GM21390 (cell line): ENCODE data around the gene LRRK2.
A peak's percentile ranks its signal among the peaks of the same experiment; 100 is the strongest.

Source experiments
- ATAC-seq: cut with Tn5 transposase; IDR thresholded peaks from one replicate; pipeline ENCODE4 v1.9.1; 2021; ENCODE audit not compliant: unreplicated experiment

Gene LRRK2

DNA sequence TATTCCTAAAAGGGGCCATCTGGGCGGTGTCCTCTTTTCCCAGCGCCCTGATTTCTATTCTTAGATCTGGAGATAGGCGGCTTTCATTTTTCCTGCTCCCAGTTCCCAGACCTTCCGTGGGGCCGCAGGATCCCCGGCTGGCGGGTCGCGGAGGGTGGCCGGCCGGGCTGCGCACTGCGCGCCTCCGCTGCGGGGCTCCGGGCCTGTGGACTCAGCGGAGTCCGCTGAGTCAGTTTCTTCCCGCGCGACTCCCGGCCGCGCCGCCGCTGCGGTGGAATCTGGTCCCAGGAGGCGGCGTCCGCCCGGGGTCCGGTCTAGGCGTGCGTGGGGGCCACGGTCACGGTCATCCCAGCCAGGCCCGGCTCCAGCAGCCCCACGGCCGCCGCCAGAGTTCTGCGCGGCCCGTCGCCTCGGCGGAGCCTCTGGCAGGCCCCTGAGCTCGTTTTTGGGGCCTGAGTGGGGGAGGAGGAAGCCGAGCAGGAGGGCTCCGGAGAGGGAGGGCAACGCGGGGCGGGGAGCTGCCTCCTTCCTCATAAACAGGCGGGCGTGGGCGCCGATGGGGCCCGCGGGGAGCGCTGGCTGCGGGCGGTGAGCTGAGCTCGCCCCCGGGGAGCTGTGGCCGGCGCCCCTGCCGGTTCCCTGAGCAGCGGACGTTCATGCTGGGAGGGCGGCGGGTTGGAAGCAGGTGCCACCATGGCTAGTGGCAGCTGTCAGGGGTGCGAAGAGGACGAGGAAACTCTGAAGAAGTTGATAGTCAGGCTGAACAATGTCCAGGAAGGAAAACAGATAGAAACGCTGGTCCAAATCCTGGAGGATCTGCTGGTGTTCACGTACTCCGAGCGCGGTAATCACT, at the start of gene LRRK2:
Gene LRRK2 (plus strand): TSS at position 559 of the 853 bp plus-strand sequence. CDS start 135 bp downstream, at position 694.
- ATAC-seq: peak; percentile 46

DNA sequence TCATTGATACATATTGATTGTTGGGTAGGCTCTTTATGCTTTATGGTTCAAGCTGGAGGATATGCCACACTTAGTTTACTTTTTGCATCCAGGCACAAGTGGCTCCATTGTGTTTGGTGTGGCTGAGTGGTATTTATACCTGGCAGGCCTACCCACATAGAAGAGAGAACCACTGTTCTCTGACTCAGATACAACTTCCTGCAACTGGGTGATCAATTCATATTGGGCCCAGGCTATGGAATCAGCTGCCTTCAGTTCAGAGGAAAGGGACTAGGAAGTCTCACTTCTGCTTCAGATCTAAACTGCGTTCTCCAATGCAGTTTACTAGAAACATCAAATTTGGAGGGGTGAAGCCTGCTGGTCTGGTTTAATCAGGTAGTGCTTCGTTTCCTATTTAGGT, 49.8 kb upstream of the LRRK2 start:
- no peak for ATAC-seq

DNA sequence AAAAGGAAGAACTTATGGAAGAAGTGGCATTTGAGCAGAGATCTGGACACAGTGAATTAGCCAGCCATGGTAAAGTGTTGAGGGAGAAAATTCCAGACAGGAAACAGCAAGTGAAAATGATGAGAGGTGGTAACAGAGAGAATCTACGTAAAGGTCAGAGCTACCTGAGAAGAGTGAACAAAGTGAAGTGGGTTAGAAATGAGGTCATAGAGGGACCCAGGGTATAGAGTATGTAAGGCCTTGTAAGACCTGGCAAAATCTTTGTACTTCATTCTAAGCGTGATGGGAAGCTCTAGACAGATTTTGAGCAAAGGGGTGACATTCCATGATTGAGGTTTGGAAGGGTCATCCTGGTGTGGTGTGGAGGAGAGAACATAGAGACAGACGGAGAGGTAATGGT, 49.3 kb upstream of the LRRK2 start:
- no peak for ATAC-seq

DNA sequence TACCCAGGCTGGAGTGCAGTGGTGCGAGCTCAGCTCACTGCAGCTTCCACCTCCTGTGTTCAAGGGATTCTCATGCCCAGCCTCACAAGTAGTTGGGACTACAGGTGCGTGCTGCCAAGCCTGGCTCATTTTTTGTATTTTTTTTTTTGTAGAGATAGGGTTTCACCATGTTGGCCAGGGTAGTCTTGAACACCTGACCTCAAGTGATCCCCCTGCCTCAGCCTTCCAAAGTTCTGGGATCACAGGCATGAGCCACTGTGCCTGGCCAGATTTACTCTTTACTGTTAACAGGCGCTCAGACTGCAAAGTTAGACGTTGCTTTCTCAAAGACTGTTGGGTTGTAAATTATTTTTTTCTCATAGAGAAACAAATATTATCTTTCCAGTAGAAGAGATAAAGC, 46.1 kb upstream of the LRRK2 start:
- no peak for ATAC-seq

DNA sequence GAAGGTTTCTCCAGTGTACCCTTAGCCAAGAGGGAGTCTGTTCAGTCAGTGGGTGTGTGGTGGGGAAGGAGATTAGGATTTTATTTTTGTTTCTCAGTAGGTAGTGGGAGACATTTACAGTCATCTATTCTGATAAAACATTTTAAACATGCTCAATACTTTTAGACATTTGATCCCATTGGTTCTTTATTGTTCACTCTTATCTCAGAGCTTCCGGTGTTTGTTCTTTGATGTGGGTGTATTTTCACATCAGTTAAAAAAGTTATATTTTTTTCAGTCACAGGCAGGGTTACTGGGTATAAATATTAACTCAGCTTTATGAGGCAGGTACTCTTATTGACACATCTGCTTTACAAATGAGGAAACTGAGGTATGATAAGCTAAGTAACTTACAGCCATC, 43.3 kb upstream of the LRRK2 start:
- no peak for ATAC-seq

DNA sequence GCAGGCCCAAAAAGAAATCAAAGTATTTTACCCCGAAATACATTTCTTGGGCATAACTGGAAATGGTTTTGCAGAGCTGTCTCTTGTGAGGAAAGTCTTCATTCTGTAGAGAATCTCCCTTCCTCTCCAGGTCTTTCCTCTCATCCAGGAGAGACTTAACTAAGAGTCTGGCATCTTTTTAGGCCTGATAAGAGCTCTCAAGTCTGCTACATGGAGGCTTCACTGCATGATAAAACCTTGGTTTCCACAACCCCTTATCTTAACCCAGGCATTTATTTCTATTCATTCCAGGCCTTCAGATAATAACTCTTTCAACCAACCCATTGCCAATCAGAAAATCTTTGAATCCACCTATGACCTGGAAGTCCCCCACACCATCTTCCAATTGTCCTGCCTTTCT, 41.1 kb upstream of the LRRK2 start:
- ATAC-seq: no peak

DNA sequence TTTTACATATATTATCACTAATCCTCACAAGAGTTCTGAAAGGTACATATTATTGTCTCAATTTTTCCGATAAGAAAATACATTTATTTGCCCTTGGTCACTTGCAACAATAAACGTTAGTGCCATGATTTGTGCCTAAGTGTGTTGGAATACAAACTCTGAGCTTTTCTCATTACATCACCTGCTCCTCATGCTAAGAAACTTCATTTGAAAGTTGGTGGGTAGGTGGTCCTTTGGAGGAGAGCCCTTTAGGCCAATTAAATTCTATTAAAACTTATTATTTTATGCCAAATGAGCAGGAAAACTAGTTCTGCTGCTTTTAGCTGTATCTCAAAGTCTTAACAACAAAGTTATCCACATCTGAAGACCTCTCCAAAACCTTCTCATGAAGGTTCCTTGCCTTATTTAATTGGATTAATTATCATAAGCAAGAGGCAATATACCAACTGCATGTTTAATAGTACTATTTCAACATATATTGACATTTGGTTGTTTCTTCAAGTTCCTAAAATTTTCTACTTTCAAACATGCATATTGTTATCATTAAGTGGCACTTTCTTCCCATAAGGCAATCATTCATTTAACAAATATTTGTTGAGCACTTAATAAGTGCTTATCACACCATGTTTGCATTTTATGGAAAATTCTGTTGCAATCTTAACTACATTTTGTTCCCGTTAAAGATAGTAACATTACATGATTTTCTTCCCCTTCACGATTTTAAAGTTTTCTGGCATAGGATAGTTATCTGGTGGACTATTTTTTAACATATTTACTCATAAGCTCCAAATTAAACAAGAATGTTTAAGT, 40.1 kb upstream of the LRRK2 start:
- ATAC-seq: no peak

DNA sequence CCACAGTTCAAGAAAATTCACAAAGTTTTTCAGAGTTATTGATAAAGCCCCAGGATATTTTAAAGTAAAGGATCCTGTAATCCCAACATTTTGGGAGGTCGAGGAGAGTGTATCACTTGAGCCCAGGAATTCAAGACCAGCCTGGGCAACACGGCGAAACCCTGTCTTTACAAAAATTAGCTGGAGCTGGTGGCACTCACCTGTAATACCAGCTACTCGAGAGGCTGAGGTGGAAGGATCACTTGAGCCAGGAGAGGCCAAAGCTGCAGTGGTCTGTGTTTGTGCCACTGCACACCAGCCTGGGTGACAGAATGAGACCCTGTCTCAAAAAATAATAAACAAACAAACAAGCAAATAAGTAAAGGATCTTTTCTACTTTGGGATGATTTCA, 39.5 kb upstream of the LRRK2 start:
- no peak for ATAC-seq

DNA sequence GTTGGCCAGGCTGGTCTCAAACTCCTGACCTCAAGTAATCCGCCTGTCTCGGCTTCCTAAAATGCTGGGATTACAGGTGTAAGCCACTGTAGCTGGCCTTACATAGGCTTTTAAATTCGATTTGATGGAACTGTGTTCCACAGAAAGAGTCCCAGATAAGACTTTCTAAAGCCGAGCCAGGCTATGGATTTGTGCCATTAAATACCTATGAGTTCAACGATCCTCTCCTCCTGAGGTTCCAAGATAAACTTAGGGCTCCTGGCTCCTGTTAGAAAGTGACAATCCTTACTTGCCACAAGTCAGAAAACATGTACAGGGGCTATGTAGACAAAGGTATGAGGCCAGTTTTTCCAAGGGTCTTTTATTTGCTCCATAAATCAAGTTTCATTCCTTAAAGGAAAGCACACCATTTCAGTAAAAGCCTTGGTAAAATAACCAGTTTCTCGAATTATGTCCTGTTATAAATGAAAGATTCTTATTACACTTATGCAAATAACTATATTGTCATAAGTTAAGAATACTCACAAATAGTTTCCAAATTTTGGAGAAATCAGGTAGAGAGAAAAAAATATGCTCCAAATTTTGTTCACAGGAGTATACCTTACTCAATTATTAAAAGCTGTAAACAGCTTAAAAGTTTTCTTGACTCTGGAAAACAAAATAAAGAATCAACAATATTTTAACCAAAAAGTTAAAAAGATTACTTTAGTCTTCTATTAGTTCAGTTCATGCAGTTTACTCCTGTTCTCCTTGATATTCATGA, 36.1 kb upstream of the LRRK2 start:
- ATAC-seq: no peak

DNA sequence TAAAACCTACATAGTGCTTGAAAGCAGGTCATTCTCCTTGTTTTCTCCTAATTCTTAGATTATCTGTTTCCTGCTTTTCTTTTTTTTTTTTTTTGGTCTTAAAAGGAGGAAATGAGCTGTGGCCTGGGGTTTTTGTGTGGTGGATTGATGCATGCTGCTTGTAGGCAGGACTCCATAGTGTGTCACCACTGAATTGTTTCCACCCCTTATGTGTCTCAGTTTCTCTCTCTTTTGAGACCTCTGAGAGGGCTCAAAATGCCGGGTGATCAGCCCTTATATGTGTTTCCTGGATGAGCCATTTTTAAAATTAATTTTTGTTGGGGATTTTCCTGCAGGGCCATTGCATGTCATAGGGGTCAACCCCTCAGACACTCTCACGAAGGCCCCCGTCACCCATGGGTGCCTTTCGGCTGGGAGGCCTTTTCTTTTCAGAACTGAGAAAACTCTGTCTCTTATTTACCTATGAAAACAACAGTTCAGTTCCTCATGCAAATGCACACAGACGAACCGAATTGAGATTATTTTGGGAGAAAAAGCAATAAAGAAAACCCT, 32.0 kb upstream of the LRRK2 start:
- ATAC-seq: peak; percentile 98

DNA sequence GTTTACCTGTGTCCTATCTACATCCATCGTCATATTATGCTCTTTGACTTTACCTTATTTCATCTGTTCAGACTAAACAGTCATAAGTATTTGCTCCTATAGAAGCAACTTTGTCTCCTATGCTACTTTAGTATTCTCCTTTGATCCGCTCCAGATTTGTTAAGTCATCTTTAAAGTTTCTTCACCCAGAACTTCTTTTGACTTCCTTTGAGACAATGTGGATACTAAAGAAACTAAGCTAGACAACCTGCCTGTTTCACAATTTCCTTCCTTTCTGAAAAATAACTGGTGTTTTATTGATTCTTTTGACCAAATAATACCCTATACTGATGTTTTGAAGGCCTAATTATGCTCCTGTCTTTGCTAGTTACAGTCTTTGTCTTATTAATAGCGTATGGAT, 30.0 kb upstream of the LRRK2 start:
- ATAC-seq: no peak

DNA sequence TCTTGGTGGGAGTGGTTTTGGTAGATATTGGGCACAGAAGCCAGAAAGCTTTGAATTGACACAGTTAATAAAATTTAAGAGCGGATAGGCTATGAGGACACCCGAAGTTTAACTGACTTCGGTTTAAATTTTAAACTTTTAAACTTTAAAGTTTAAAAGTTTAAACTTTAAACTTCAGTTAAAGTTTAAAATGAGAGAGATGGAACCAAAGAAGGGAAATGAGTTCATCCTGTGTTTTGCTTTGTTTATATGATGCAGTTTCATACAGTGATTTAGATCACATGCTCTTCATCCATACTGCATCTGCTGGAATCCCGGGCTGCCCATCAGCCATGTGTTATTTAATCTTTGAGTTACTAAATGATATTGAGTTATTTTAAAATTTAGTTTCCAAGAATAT, 27.2 kb upstream of the LRRK2 start:
- no peak for ATAC-seq

DNA sequence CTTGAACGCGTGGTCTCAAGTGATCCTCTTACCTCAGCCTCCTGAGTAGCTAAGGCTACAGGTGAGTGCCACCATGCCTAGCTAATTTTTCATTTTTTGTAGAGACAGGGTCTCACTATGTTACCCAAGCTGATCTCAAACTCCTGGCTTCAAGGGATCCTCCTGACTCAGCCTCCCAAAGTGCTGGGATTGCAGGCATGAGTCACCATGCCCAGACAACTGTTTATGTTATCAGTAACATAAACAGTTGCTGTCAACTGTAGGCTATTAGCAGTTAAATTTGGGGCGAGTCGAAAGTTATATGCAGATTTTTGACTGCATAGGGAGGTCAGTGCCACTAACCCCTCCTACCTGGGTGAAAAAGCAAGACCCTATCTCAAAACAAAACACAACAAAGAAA, 26.2 kb upstream of the LRRK2 start:
- no peak for ATAC-seq

DNA sequence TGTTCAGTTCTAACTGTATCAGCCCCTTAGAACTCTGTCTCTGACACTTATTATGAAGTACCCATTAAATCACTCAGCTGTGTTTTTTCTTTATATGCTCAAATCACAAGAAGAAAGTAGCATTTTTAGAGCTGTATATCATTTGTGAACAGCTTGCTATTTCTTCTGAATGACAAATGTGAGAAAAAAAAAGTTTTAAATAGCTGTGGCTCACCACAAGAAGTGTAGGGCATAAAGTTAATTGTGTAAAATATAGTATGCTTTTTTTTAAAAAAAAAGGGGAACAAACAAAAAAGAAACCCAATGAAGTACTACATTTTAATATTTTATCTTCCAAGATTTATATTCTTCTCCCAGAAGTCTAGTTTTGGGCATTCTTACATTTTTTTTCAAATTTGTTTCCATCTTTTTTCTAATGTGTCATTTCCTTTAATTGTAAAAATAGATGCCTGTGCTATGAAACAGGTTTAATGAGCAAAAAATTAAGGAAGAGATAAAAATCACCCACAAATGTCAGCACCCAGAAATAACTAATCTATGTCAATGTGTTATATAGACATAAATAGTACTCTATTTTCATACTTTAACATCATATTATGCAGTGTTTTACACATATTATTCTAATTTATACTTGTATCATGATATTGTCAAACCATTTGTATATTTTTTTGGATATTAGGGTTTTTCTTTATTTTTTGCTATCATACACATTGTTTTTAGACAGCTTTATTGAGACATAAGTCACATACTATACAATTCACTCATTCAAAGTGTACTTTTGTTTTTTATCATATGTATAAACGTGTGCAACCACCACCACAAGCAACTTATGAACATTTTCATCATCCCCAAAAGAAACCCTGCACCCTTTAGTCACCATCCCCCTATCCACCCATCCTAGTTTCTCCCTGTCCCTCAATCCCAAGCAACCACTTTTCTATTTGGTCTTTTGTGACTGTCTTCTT, 22.4 kb upstream of the LRRK2 start:
- no peak for ATAC-seq

DNA sequence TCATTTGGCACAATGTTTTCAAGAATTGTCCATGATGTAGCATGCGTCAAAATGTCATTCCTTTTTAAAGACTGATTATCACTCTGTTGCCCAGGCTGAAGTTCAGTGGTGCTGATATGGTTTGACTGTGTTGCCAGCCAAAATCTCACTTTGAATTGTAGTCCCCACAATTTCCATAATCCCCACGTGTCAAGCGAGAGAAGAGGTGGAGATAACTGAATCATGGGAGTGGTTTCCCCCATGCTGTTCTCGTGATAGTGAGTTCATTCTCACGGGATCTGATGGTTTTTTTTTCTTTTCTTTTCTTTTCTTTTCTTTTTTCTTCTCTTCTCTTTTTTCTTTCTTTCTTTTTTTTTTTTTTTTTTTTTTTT, 21.8 kb upstream of the LRRK2 start:
- no peak for ATAC-seq

DNA sequence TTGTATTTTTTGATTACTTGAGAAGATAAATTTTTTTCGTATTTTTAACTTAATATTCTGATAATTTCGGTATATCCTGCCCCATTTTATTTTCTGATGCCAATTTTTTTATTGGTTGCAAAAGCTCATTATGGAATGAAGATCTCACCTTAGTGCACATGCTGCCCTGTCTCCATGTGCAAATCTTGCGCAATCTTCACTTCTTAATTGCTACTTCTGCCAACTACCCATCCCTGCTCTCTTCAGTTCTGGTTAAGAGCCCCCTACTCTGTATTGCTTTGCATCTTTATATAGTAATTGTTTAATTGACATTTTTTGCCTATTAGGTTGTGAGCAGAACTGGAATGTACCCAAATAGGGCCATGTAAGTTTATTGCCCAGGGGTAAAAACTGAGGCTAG, 20.5 kb upstream of the LRRK2 start:
- no peak for ATAC-seq

DNA sequence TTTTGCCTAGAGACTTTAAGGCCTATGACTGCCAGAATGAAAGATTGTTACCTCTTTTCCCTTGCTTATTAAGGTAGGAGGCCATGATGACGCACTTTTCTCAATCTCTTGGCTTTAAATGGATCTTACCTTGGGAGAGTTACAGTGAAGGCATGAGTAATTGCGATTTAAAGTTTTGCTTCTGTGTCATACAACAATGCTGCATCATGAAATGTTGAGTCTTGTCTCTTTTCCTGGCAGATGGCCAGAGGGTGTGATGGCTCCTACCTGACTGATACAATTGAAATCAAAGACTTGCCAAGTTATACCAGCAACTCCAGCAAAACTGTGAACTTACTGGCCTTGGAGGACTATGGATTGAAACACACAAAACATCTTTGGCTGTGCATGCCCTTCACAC, 17.2 kb upstream of the LRRK2 start:
- ATAC-seq: no peak

DNA sequence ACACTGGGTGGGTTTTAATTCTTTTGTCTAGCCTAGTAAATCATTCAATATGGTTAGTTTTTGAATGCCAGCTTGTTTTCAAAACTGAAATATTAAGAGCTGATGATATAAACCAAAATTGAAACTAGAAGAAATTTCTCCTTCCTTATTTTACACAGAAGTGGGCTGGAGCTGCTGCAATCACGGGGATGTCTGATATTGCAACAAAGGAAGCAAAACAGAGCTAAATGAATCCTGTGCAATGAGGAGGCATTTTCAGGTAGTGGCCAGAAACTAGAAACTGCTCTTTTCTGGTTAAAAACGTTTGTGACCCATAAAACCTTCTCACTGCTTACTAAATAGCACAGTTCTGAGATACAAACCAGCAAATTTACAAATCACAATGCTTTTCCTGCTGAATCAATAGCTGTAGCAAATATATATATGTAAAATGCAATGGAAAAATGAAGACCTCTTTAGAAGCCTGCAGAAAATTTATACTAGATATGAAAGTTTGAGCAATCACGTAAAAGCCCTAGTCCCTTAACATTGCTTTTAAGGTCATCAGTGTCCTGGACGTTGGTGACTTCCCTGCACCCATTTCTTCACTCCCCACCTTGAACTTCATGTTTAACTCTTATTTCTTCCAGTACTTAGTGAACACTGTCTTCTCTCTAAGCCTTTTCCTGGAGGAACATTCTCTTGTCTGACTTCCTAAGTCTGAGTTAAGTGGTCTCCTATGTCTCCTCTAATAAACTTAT, 15.9 kb upstream of the LRRK2 start:
- peak; percentile 98 for ATAC-seq

DNA sequence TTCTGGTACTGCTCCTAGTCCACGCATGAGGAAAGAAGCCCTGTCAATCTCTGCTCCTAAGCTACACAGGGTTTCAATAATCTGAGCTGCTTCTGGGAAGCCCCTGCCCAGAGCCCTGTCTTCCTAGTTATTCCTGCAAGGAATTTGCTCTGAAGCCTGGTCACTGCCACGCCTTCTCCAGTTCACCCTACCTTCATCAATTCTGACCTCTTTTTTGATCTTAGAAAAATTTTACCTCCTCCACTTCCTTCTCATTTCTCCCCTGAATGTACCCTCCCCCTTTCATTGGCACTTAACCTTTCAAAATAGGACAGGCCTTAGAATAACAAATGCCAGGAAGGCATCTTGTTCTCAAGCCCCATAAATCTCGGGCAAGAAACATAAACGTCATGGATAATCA, 14.9 kb upstream of the LRRK2 start:
- ATAC-seq: no peak
